ENCODE results near the gene NCBP2.

The NCBP2 gene

DNA sequence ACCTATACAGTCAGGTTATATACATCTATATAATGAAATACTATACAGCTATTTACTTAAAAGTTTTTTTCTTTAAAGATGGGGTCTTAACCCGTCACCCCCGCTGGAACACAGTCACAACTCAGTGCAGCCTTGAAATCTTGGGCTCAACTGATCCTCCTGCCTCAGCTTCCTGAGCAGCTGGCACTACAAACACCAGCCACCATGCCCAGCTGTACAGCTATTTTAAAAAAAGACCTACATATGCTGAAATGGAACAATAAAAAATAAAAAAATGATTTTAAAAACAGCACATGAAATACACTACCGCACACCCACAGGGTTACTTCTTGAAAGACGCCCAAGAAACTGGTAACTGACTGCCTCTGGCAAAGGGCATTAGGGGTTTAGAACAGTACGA lies 3.8 kb downstream of the NCBP2 start:
- no peak for DNase-seq (ENCODE audit: low spot score)

DNA sequence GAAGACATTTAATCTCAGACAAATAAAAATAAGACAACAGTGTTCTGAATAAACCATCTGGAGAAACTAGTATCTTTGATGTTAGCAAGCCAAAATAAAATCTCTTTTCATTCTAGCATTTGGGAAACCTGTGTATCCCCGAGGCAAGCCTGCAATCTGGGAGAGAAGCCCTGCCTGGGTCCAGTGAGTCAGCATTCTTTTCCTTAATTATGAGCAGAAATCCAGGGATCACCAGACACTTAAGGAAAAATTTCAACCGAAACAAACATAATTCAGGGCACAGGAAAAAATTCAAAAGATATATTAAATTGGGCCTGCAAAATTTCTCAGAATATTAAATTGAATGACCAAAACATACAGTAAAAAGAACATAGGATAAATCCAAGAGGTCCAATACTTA lies 4.2 kb downstream of the NCBP2 start:
- no peak for DNase-seq (ENCODE audit: low spot score)

DNA sequence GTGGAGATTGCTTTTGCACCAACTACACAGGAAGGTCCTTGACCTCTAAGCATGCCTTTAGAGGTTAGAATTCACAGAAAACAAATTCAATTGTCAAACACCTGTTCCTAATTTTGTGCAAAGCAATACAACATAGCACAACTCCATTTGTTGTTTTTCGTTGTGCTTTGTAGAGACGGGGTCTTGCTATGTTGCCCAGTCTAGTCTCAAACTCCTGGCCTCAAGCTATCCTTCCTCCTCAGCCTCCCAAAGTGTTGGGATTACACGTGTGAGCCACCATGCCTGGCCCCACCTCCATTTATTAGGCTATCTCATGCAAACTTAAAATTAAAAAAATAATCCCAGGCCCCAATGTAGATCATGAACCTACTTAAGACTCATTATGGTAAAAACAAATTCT lies 6.0 kb downstream of the NCBP2 start:
- no peak for DNase-seq (ENCODE audit: low spot score)

DNA sequence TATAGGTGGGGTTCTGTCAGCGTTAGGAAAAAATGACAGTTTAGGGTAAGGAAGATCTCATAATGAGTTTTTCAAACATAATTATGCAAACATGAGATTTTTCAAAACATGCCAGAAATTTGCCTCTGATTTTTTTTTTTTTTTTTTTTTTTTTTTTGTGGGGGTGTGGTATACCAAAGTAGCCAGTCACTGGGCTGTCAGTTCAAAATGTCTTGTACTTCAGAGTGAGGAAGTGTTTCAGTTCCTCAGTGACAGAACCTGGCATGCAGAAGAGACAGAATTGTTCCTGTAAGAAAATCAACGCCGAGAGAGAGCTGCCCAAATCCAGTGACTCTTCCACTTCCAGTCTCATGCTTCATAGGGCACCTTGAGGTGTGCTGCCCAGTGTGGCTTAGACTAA lies 9.7 kb downstream of the NCBP2 start:
- no peak for DNase-seq (ENCODE audit: low spot score)

DNA sequence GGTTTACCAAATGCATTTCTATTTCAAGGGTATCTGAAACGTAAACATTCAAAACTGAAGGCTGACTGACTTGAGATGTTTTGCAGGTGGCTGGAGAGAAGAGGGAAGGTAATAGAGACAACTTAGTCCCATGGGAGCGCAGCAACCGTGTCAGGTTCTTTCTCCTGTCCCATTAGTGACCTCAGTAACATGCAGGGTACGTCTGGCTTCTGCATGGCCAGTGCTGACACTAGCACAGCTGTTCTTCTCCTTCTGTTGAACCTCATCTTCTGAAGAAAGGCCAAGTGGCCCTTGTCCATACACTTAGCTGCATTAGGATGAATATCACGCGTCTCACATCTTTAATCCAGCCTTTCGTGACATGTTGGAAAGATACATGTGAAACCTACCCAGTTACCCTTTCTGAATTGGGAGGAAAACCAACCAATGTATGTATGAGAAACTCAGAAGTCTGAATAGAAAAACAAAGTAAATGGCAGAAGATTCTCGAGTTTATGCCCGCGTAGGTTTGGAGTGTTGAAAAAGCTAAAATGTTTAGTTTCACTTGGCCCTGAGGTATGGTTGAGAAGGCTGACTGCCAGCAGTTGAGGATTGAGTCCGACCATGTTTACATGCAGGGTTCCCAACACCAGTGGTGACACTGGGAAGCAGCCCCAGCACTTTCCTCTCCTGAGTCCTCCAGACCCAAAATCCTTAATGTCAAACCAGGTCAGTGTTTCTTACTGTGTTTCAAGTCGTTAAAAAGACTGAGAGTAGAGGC lies 10.3 kb downstream of the NCBP2 start:
- DNase-seq (ENCODE audit: low spot score), result no peak

DNA sequence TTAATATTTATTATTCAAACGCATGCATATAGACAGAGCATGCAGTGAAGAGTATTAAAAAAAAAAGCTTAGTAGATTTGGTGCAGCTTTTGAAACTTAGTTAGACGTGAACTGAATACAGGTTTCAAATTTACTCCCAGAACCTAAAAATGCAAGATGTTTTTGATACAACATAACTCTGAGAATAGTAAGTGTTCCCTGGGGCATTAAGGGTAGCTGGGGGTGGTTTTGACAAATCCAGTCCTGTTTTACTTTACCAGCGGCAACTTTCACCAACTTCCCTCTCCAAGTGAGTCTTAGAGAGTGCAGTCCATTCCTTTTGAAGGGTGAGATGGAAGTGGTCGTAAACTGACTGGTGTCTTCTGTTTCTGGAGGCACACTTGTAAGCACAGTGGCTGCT lies 11.2 kb downstream of the NCBP2 start:
- DNase-seq (ENCODE audit: low spot score), result no peak

DNA sequence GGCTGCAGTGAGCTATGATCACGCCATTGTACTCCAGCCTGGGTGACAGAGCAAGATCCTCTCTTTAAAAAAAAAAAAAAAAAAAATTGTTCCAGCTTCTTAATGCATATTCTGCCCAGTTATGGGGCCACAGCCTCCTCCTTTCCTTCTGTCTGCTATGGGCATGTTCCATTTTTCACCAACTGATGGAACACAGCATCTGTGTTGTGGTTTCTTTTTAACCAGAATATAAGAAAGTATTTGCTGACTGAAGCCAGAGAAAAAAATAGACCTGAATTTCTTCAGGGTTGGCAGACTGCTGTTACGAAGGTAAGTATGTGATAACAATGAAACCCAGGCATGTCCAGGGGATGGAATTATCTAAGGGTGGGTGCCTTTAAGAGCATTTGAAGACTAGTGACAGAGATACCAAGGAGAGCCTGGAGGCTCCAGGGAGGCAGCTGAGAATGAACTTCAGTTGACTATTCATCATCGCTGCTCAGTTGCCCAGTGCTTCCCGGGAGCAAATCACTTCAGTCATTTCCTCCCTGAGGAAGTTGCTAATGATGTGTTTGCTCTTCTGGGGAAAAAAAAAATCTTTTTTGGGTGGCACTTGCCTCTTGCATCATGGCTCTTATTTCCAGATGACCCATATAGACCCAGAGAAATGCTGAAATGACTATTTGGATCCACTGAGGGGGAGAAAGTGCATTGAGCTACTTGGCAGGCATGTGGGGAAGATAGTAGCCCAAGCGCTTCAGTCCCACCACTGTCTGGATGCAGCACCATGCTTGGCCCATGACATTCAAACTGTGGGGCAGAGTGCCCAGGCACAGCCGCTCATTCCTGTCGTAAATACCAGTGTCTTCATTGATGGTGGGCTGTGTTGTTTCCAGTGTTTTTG lies 14.5 kb downstream of the NCBP2 start:
- no peak for DNase-seq (ENCODE audit: low spot score)

DNA sequence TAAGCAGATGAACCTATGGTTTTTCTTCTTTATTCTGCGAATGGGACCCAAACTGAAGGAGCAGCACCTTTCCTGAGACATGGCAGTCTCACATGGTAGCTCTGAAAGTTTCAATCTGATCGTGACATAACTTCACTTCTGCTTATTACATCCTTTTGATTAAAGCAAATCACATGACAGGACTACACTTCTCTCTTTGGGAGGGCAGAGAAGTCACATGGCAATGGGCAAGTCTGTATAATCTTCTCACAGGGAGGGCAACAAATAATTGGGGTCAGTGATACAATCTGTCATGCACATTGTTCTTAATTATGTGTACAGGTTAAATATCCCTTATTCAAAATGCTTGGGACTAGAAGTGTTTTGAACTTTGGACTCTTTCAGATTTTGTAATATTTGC lies 21.6 kb downstream of the NCBP2 start:
- no peak for DNase-seq (ENCODE audit: low spot score)

DNA sequence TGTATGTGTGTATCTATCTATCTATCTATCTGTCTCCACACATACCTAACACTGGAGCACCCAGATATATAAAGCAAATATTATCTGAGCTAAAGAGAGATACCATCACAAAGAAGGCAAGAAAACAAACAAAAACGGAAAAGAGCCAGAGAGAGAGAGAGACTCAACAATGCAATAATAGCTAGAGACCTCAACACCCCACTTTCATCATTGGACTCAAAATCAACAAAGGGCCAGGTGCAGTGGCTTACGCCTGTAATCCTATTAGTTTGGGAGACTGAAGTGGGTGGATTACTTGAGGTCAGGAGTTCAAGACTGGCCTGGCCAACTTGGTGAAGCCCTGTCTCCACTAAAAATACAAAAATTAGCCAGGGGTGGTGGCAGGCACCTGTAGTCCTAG lies 23.4 kb downstream of the NCBP2 start:
- no peak for DNase-seq (ENCODE audit: low spot score)

DNA sequence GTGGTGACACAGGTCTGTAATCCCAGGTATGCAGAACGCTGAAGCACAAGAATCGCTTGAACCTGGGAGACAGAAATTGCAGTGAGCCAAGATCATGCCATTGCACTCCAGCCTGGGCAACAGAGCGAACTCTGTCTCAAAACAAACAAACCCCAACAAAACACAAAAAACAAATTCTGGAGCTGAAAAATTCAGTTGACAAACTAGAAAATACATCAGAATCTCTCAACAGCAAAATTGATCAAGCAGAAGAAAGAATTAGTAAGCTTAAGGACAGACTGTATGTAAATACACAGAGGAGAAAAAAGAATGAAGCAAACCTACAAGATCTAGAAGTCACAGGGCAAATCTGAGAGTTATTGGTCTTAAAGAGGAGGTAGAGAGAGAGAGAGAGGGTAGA lies 25.3 kb downstream of the NCBP2 start:
- no peak for DNase-seq (ENCODE audit: low spot score)

DNA sequence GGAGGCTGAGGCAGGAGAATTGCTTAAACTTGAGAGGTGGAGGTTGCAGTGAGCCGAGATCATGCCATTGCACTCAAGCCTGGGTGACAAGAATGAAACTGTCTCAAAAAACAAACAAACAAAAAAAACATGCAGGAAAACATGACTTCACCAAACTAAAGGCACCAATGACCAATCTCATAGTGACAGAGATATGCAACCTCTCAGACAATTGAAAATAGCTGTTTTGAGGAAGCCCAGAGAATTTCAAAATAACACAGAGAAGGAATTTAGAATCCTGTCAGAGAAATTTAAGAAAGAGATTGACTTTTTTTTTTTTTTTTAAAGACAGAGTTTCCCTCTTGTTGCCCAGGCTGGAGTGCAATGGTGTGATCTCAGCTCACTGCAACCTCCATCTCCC lies 26.1 kb downstream of the NCBP2 start:
- no peak for DNase-seq (ENCODE audit: low spot score)

DNA sequence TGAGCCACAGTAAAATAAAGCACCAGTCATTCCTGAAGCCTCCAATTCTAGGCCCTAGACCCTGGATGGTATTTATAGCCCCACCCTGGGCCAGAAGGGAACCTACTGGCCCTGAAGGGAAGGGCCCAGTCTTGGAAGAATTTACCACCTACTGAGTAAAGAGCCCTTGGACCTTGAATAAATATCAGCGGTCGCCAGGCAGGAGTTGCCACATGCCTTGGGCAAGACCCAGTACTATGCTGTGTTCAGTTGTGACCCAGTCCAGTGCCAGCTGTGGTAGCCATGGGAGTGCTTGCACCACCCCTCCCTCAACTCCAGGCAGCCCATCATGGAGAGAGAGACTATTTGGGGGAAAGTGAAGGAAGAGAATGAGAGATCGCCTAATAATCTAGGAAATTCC lies 27.0 kb downstream of the NCBP2 start:
- no peak for DNase-seq (ENCODE audit: low spot score)

DNA sequence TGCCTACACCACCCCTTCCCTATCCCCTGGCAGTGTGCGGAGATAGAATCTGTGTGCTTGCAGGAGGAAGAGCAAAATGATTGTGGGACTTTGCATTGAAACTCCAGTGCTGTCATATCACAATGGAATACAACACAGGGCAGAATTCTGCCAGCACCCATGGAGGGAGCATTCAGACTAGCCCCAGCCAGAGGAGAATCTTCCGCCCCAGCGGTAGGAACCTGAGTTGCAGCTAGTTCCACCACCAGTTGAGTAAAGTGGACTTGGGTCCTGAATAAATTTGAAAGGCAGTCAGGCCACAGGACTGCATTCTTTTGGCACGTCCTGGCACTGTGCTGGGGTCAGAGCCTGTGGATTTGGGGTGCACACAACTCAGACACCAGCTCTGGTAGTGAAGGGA lies 27.5 kb downstream of the NCBP2 start:
- no peak for DNase-seq (ENCODE audit: low spot score)

DNA sequence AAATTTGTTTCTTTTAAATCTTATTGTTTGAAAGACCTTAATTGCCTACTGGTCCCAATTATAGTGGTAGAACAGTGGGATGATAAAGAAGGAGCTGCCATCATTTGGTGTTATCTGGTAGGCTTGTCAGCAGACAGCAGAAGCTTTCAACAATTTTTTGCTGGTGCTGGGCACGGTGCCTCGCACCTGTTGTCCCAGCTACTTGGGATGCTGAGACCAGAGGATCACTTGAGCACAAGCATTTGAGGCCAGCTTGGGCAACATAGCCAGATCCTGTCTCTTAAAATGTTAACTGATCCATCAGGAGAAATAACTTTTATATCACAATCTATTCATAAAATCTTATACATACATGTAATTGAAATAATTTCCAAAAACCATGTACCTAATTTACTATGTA lies 38.6 kb downstream of the NCBP2 start:
- no peak for DNase-seq (ENCODE audit: low spot score)

DNA sequence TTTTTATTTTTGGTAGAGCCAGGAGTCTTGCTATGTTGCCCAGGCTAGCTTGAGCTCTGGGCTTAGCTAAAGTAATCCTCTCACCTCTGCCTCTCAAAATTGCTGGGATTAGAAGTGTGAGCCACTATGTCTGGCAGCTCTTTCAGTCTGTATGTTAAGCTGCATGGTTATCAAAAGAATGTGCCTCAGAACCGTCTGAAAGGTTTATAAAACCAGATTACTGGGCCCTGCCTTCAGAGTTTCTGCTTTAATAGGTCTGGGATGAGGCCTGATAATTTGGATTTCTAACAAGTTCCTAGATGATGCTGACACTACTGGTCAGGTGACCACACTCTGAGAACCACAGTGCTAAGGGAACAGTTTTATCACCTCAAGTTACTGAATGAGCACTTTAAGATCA lies 40.0 kb downstream of the NCBP2 start:
- no peak for DNase-seq (ENCODE audit: low spot score)

DNA sequence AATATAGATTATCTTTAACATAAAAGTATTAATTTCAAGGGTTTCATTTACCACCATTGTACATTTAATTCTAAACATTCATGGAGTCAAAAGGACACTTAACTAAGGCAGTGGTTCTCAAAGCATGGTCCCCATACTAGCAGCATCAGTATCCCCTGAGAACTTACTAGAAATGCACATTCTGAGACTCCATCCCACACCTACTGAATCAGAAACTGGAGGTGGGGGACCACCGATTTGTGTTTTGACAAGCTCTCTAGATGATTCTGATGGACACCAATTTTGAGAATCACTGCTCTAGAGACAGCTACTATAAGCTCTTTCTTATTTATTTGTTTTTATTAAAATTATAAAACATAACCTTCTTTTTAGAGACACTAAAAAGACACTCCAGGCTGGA lies 40.6 kb downstream of the NCBP2 start:
- DNase-seq (ENCODE audit: low spot score), result no peak

DNA sequence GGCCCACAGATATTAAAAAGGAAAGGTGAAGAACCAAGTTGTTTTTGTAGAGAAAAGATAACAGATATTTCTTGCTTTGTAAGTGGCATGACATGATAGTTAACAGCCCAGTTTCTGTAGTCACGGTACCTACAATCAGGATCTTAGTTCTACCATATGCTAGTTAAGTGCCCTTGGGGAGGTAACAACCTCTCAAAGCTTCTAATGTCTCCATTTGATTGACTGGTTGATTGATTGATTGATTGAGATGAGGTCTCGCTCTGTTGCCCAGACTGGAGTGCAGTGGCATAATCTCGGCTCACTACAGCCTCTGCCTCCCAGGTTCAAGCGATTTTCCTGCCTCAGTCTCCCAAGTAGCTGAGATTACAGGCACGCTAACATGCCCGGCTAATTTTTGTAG lies 46.1 kb downstream of the NCBP2 start:
- DNase-seq (ENCODE audit: low spot score), result no peak

DNA sequence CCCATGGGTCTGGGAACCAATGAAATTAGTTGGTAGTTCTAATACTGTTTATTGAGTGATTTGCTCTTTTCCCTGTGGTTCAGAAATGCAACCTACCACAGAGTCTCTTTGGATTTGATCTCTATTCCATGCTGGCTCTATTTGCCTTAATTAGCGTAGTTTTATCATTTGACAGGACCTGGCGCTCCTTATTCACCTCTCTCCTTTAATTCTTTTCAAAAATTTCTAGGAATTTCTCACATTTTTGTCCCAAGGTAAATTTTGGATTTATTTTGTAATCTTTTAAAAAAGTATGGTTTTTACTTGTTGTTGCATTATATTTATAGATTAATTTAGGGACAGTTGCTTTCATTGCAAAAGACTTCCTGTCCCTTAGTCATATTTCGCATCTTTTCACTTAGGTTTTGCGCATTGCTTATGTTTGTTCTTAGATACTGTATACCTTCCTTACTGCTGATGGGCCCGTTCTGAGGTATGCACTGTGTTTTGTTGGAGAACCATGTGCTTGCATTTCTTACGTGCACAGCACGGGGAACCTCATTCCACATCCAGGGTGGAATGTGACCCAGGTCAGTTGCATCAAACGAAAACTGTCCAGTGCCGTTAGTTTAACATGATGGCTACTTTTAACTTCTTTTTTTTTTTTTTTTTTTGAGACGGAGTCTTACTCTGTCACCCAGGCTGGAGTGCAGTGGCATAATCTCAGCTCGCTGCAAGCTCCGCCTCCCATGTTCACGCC lies 47.6 kb downstream of the NCBP2 start:
- no peak for DNase-seq (ENCODE audit: low spot score)

DNA sequence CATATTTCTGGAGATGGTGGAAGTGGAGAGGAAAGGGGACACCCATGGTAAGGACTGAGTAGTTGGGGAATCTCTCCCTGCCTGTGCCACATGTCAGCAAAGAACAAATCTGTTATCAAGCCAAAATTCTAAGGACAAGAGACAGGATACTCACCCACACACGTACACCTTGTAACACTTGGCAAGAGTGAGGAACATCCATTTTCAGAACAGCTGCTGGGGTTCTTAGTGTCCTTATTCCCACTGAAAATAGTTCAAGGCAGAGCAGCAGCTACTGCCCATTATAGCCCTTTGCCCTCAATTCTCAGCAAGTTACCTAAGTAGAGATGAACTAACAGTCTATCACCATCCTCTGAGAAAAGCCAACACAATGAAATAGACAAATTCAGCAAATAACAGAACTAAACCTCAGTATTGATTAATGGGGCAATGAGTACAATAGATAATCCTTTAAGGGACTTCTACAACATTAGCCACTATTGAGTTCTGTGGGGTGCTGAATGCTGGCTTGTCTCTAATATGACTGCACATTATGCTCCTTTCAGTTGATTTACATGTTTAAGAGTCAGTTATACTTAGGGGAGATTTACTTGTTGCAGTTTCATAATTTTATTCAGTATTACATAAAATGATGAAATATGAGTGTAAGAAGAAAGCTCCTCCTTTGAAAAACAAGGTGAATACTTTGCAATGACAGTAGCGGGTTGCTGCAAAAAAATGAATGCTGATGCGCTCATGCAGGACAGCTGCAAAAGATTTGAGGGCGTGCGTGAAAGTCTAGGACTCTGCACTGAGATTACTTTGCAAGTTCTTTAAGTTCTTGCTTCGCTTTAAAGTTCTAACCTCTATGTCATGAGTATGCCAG lies 52.3 kb downstream of the NCBP2 start:
- DNase-seq (ENCODE audit: low spot score), result no peak

DNA sequence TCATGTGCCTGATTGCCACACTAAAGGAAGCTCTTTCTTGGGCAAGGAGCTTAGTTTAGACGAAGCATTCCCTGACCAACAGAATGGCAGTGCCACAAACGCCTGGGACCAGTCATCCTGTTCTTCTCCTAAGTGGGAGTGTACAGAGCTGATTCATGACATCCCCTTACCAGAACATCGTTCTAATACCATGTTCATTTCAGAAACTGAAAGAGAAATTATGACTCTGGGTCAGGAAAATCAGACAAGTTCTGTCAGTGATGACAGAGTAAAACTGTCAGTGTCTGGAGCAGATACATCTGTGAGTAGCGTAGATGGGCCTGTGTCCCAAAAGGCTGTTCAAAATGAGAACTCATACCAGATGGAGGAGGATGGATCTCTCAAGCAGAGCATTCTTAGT lies 56.2 kb downstream of the NCBP2 start:
- DNase-seq (ENCODE audit: low spot score), result no peak

Measured in hepatic stellate cell (primary cell).